Endothelial cell of umbilical vein (primary cell): ENCODE measurements around the gene THOC2. TPM values are rescaled to one million over a fixed set of nuclear protein-coding genes. Genes with fewer than 3 reads are reported as not detected.

Experiments
- BruUV-seq: library from RNA; stranded (reverse); fragments of 400-500 nt; replicated peaks from 2 replicates; lab custom pipeline; 2021; lab: Mats Ljungman, UMichigan
- CTCF ChIA-PET: fragments of 300-600, 350-600 bp; sonication (Branson Sonifier 250); formaldehyde crosslinking; loops from one replicate; lab custom pipeline; 2021; ENCODE audit warnings: antibody characterized with exemption, inconsistent platforms; lab: Charles Lee
- POLR2A ChIA-PET: fragments of 300-600, 350-600 bp; sonication (Branson Sonifier 250); formaldehyde crosslinking; loops from one replicate; lab custom pipeline; 2021; ENCODE audit warnings: antibody characterized with exemption, inconsistent platforms; lab: Charles Lee
- DNase-seq: peaks from one replicate; pipeline ENCODE4 v3.0.0-alpha.2; 2011; ENCODE audit warnings: low read depth, low spot score
- FAIRE-seq: peaks from 2 replicates; lab custom pipeline; 2011; peaks lifted over from hg19 to GRCh38; lab: Jason Lieb, UNC
- H2AFZ ChIP-seq: 2 replicates; pipeline ENCODE4 v1.6.0; 2012; ENCODE audit warnings: low read depth, low read length, control low read depth, inconsistent platforms
- H3K27ac ChIP-seq: 2 replicates; pipeline ENCODE4 v1.5.1; 2011; ENCODE audit warnings: low read depth, mild to moderate bottlenecking, control low read depth, low read length, moderate library complexity; ENCODE audit not compliant: insufficient read depth
- H3K27me3 ChIP-seq, 2 experiments: 2 replicates each; pipeline versions ENCODE4 v1.6.0 to v1.6.1; 2011; ENCODE audit warnings: low read length in 2 of 2, mixed read lengths in 1 of 2; ENCODE audit not compliant: control insufficient read depth in 2 of 2, insufficient read depth in 2 of 2
- H3K36me3 ChIP-seq, 2 experiments: 2 replicates in 1 of 2; 3 replicates in 1 of 2; pipeline ENCODE4 v1.5.1; 2011; ENCODE audit warnings: low read length in 2 of 2, mild to moderate bottlenecking in 1 of 2, moderate library complexity in 1 of 2; ENCODE audit not compliant: control insufficient read depth in 2 of 2, insufficient read depth in 2 of 2; ENCODE audit errors: extremely low read depth in 1 of 2
- H3K4me1 ChIP-seq: 3 replicates; pipeline ENCODE4 v1.5.1; 2011; ENCODE audit warnings: mild to moderate bottlenecking, low read length; ENCODE audit not compliant: control insufficient read depth, insufficient read depth; ENCODE audit errors: extremely low read depth
- H3K4me2 ChIP-seq: 2 replicates; pipeline ENCODE4 v1.6.1; 2011; ENCODE audit warnings: low read length, control low read depth, mixed read lengths; ENCODE audit not compliant: insufficient read depth
- H3K4me3 ChIP-seq, 3 experiments: fragments of 200-600 bp in 1 of 3; sonication (generic), shearing (Covaris generic) in 1 of 3; replicated peaks in 1 of 3; 2 replicates each; pipeline ENCODE4 v1.5.1; 2011 to 2016; ENCODE audit warnings: control low read depth in 3 of 3, low read length in 3 of 3, mild to moderate bottlenecking in 2 of 3, inconsistent platforms in 1 of 3, low read depth in 1 of 3, moderate library complexity in 1 of 3; ENCODE audit not compliant: insufficient read depth in 1 of 3
- H3K79me2 ChIP-seq: 2 replicates; pipeline ENCODE4 v1.6.0; 2012; ENCODE audit warnings: low read length, inconsistent platforms; ENCODE audit not compliant: control insufficient read depth, insufficient read depth
- H3K9ac ChIP-seq: replicated peaks from 2 replicates; pipeline ENCODE3; 2011; ENCODE audit warnings: low read length, control low read depth; ENCODE audit not compliant: insufficient read depth; ENCODE audit errors: extremely low read depth
- H3K9me1 ChIP-seq: replicated peaks from 3 replicates; pipeline ENCODE4 v1.6.0; 2011; ENCODE audit warnings: mild to moderate bottlenecking, low read length; ENCODE audit not compliant: control insufficient read depth, insufficient read depth; ENCODE audit errors: extremely low read depth
- H3K9me3 ChIP-seq: replicated peaks from 2 replicates; pipeline ENCODE4 v1.5.1; 2012; ENCODE audit warnings: low read length, inconsistent platforms; ENCODE audit not compliant: control insufficient read depth, insufficient read depth
- H4K20me1 ChIP-seq: replicated peaks from 2 replicates; pipeline ENCODE3; 2011; ENCODE audit warnings: mild to moderate bottlenecking, low read length; ENCODE audit not compliant: control insufficient read depth, insufficient read depth; ENCODE audit errors: extremely low read depth
- CTCF ChIP-seq, 2 donors: IDR thresholded peaks; 1 replicate in 1 of 2; 2 replicates in 1 of 2; pipeline ENCODE4 v1.5.1; 2011; ENCODE audit warnings: low read length in 2 of 2, mild to moderate bottlenecking in 2 of 2, moderate library complexity in 2 of 2, control low read depth in 1 of 2, inconsistent platforms in 1 of 2, low read depth in 1 of 2; ENCODE audit not compliant: insufficient read depth in 1 of 2; ENCODE audit errors: extremely low read depth in 1 of 2
- EZH2 ChIP-seq: IDR thresholded peaks from 2 replicates; pipeline ENCODE4 v1.6.1; 2012; ENCODE audit warnings: borderline replicate concordance, low read depth, mild to moderate bottlenecking, moderate library complexity, low read length, inconsistent platforms; ENCODE audit not compliant: severe bottlenecking
- FOS ChIP-seq: IDR thresholded peaks from 2 replicates; pipeline ENCODE4 v1.6.1; 2011; ENCODE audit warnings: mild to moderate bottlenecking, low read length, moderate library complexity, borderline replicate concordance; ENCODE audit not compliant: insufficient read depth
- GATA2 ChIP-seq: IDR thresholded peaks from 2 replicates; pipeline ENCODE4 v1.7.0; 2011; ENCODE audit warnings: low read depth, mild to moderate bottlenecking, moderate library complexity, mixed read lengths, low read length; ENCODE audit not compliant: insufficient read length, insufficient read depth
- JUN ChIP-seq: IDR thresholded peaks from 2 replicates; pipeline ENCODE4 v1.6.1; 2011; ENCODE audit warnings: borderline replicate concordance, low read depth; ENCODE audit not compliant: insufficient read length, insufficient read depth
- MAX ChIP-seq: IDR thresholded peaks from 2 replicates; pipeline ENCODE4 v1.6.1; 2011; ENCODE audit not compliant: insufficient read depth, insufficient read length
- MYC ChIP-seq: IDR thresholded peaks from one replicate; pipeline ENCODE4 v1.6.1; 2011; ENCODE audit warnings: mild to moderate bottlenecking, low read depth, low read length
- POLR2A ChIP-seq: IDR thresholded peaks from 2 replicates; pipeline ENCODE4 v1.6.1; 2012; ENCODE audit warnings: low read depth, mild to moderate bottlenecking, control low read depth, low read length
- POLR2AphosphoS5 ChIP-seq: IDR thresholded peaks from 2 replicates; pipeline ENCODE4 v1.6.1; 2012; ENCODE audit warnings: low read depth, mild to moderate bottlenecking, control low read depth, low read length, moderate library complexity; ENCODE audit not compliant: insufficient read depth
- dilution Hi-C: fragments of 300-500 bp; cut with MboI; formaldehyde crosslinking; loops from one replicate; pipeline ENCODE4 v1.15.0; 2019; ENCODE audit warnings: low sequenced_read_pairs; ENCODE audit not compliant: extremely low pct_ligation_motif_present
- intact Hi-C: fragments of 100-400 bp; cut with micrococcal nuclease; formaldehyde crosslinking; loops from one replicate; pipeline ENCODE4 v1.10.0; 2022
- polyA plus RNA-seq, 4 experiments: library from polyadenylated mRNA; depleted of rRNA in 3 of 4; stranded (reverse) in 3 of 4; unstranded in 1 of 4; fragments of >200 nt; gene quantifications; 2 replicates each; pipeline versions ENCODE4 v1.2.1 to v1.2.3, GENCODE V29; 2011 to 2012; ENCODE audit warnings: missing spikeins in 1 of 4
- total RNA-seq: library from RNA; stranded (reverse); gene quantifications from 2 replicates; pipeline ENCODE4 v1.2.3, GENCODE V29; 2021

Gene THOC2
- total and polyA plus RNA-seq, 2 donors (not counting 3 experiments of a cell fraction or from before 2014, with no cell fraction given) = 26.0 to 72.9 TPM

GRCh38 chrX:123779908-123780396, 47.1 kb upstream of the THOC2 start:
- intact Hi-C loops = no loop called here

More at GRCh38 chrX:123779908-123780396, 47.1 kb upstream of the THOC2 start:
- Histone ChIP-seq H3K9ac (no peak overlapping the region), H3K4me3 (no peak overlapping the region), H3K9me1 (no peaks in the 10 kb centered on the region), H3K9me3 (no peaks in the 10 kb centered on the region), H3K27me3 (no peaks in the 10 kb centered on the region), H3K4me2 (no peak overlapping the region), H3K4me1 (no peaks in the 10 kb centered on the region), H4K20me1 (no peaks in the 10 kb centered on the region), H3K79me2 (no peaks in the 10 kb centered on the region), H2AFZ (no peak overlapping the region), H3K27ac (no peak overlapping the region), H3K36me3 (no peaks in the 10 kb centered on the region)
- ChIA-PET POLR2A (no interaction called here), CTCF (interaction anchor here (1.6 kb wide), 1 partner anchor 53 kb away, joined by 3 read pairs; no protein-coding TSS in a partner anchor)
- BruUV-seq = no TSS peak
- dilution Hi-C loops = no loop called here
- DNase-seq = no peak
- FAIRE-seq = no peak
- TF ChIP-seq CTCF (IDR thresholded peaks at IDR 0.05; ENCODE audit: extremely low read depth in 1 of 2, insufficient read depth in 1 of 2, low read depth in 1 of 2, low read length in 2 of 2) = no peak
- TF ChIP-seq JUN = no peak
- TF ChIP-seq POLR2AphosphoS5 = no peak
- TF ChIP-seq MAX = no peak
- no peak for TF ChIP-seq GATA2
- TF ChIP-seq POLR2A = no peak
- TF ChIP-seq FOS = no peak
- TF ChIP-seq EZH2 = no peak
- no peak for TF ChIP-seq MYC
